Panc1 (cell line): Measurements from ENCODE around the gene NTN5. TPM values are rescaled to one million over a fixed set of nuclear protein-coding genes. Genes with fewer than 3 reads are reported as not detected.

Source experiments
- ATAC-seq: fragments of 200-7000 bp; cut with Tn5 transposase; 2 replicates; pipeline ENCODE4 v1.9.1; 2020; ENCODE audit warnings: mild to moderate bottlenecking, moderate library complexity
- BruUV-seq: library from RNA; stranded (reverse); fragments of 400-500 nt; replicated peaks from 2 replicates; lab custom pipeline; 2021; lab: Mats Ljungman, UMichigan
- CTCF ChIA-PET: fragments of 300-600 bp; sonication (Branson Sonifier 250); formaldehyde crosslinking; loops from one replicate; lab custom pipeline; 2022; ENCODE audit warnings: antibody characterized with exemption; lab: Charles Lee
- POLR2A ChIA-PET: fragments of 300-600 bp; sonication (Branson Sonifier 250); formaldehyde crosslinking; loops from one replicate; lab custom pipeline; 2022; ENCODE audit warnings: antibody characterized with exemption; lab: Charles Lee
- DNase-seq: peaks from one replicate; pipeline ENCODE4 v3.0.0-alpha.2; 2010; ENCODE audit warnings: low read depth, low spot score
- H3K27ac ChIP-seq: 2 replicates; pipeline ENCODE4 v1.5.1; 2011; ENCODE audit warnings: mild to moderate bottlenecking, low read length, inconsistent platforms
- H3K27me3 ChIP-seq: fragments of 200-500 bp; sonication (Bioruptor generic); 2 replicates; pipeline ENCODE4 v1.6.0; 2014; ENCODE audit warnings: low read length, inconsistent platforms; ENCODE audit not compliant: control insufficient read depth, insufficient read depth
- H3K36me3 ChIP-seq: fragments of 200-500 bp; sonication (Bioruptor generic); 2 replicates; pipeline ENCODE4 v1.5.1; 2014; ENCODE audit warnings: inconsistent platforms, mild to moderate bottlenecking, low read length, moderate library complexity; ENCODE audit not compliant: control insufficient read depth, insufficient read depth
- H3K4me1 ChIP-seq: 2 replicates; pipeline ENCODE4 v1.5.1; 2011; ENCODE audit warnings: inconsistent platforms, mild to moderate bottlenecking, low read length, moderate library complexity; ENCODE audit not compliant: control insufficient read depth, insufficient read depth
- H3K4me3 ChIP-seq, 2 experiments: 2 replicates each; pipeline ENCODE4 v1.5.1; 2011 to 2012; ENCODE audit warnings: low read depth in 2 of 2, low read length in 2 of 2, mild to moderate bottlenecking in 2 of 2, inconsistent platforms in 1 of 2, moderate library complexity in 1 of 2
- H3K9me3 ChIP-seq: fragments of 200-500 bp; sonication (Bioruptor generic); 2 replicates; pipeline ENCODE4 v1.5.1; 2014; ENCODE audit warnings: low read depth, mild to moderate bottlenecking, inconsistent platforms, low read length, moderate library complexity; ENCODE audit not compliant: control insufficient read depth, insufficient read depth
- POLR2AphosphoS5 ChIP-seq: IDR thresholded peaks from 2 replicates; pipeline ENCODE4 v1.6.1; 2012; ENCODE audit warnings: mild to moderate bottlenecking, low read depth, low read length, moderate library complexity
- SIN3A ChIP-seq: IDR thresholded peaks from 2 replicates; pipeline ENCODE4 v1.6.1; 2012; ENCODE audit warnings: low read depth, mild to moderate bottlenecking, low read length, moderate library complexity, borderline replicate concordance; ENCODE audit not compliant: insufficient read depth
- TCF7L2 ChIP-seq: IDR thresholded peaks from 2 replicates; pipeline ENCODE4 v1.6.1; 2011; ENCODE audit warnings: mild to moderate bottlenecking, low read depth, low read length, inconsistent platforms
- in situ Hi-C: cut with HindIII; loops from 2 replicates; pipeline ENCODE4 v1.10.0; 2016; ENCODE audit warnings: low sequenced_read_pairs, low pct_unique_long_range_greater_than_20kb
- intact Hi-C: fragments of 100-400 bp; cut with micrococcal nuclease; formaldehyde crosslinking; loops from one replicate; pipeline ENCODE4 v1.10.0; 2022; ENCODE audit not compliant: unreplicated experiment
- total RNA-seq: library from RNA; stranded (reverse); gene quantifications from one replicate; pipeline ENCODE4 v1.2.1, GENCODE V29; 2021; ENCODE audit not compliant: unreplicated experiment
- TF ChIP-seq, protein P1 (sequence below): fragments of 450-650 bp; IDR thresholded peaks from 2 replicates; pipeline ENCODE4 v1.5.1; 2017; ENCODE audit warnings: mild to moderate bottlenecking
- TF ChIP-seq, protein P2 (sequence below), 2 experiments: IDR thresholded peaks; 2 replicates each; pipeline ENCODE4 v1.6.1; 2011 to 2012; ENCODE audit warnings: low read depth in 2 of 2, control low read depth in 1 of 2, low read length in 1 of 2, mild to moderate bottlenecking in 1 of 2, moderate library complexity in 1 of 2; ENCODE audit not compliant: insufficient read depth in 1 of 2

NTN5 gene
- total RNA-seq, 1 experiment from 2014 or later, result 0.23 TPM

DNA sequence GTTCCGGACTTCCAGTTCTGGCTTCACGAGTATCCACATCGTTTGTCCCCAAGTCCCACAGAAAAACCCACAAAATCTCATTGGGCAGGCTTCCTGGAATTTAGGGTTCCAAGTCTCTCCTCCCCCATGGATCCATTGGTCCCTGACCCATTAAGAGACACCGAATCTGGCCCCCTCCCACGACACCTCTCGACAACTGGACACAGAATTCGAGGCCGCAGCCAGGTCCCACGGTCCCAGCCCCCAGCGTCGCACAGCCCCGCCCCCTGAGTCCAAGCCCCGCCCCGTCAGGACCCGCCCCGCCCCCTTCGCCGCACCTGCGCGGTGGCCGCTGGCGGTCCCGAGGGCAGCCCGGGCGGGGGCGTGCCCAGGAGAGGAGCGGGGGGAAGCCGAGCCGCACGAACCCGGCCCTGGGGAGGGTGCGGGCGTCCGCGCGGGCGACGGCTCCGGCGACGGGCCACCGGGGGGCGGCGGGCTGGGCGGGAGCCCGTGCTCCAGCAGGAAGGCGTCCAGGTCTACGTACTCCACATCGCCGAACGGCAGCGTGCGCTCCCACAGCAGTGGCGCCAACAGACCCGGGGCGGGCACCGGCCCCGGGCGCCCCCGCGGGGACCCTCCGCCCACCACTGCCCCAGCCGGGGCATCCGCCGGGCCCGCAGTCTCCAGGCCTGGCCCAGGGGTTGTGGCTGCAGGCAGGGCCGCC, 37.4 kb downstream of the NTN5 start:
- Histone ChIP-seq H3K36me3 (no peaks in the 10 kb centered on the region; the same call in 1 of the 2 replicates), H3K27ac (peak overlapping the region; percentile 96), H3K27me3 (no peaks in the 10 kb centered on the region), H3K9me3 (no peaks in the 10 kb centered on the region), H3K4me3 (peak overlapping the region; percentile 62 to 71), H3K4me1 (peaks cover 26% of the 10 kb centered on the region)
- ChIA-PET CTCF (no interaction called here), POLR2A (no interaction called here)
- DNase-seq (no peak), ATAC-seq (peak; percentile 31)
- no peak for TF ChIP-seq POLR2AphosphoS5
- TF ChIP-seq, protein P1, sequence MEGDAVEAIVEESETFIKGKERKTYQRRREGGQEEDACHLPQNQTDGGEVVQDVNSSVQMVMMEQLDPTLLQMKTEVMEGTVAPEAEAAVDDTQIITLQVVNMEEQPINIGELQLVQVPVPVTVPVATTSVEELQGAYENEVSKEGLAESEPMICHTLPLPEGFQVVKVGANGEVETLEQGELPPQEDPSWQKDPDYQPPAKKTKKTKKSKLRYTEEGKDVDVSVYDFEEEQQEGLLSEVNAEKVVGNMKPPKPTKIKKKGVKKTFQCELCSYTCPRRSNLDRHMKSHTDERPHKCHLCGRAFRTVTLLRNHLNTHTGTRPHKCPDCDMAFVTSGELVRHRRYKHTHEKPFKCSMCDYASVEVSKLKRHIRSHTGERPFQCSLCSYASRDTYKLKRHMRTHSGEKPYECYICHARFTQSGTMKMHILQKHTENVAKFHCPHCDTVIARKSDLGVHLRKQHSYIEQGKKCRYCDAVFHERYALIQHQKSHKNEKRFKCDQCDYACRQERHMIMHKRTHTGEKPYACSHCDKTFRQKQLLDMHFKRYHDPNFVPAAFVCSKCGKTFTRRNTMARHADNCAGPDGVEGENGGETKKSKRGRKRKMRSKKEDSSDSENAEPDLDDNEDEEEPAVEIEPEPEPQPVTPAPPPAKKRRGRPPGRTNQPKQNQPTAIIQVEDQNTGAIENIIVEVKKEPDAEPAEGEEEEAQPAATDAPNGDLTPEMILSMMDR, result no peak
- in situ Hi-C loops (no loop called here), intact Hi-C loops (no loop called here)
- no TSS peak for BruUV-seq

DNA sequence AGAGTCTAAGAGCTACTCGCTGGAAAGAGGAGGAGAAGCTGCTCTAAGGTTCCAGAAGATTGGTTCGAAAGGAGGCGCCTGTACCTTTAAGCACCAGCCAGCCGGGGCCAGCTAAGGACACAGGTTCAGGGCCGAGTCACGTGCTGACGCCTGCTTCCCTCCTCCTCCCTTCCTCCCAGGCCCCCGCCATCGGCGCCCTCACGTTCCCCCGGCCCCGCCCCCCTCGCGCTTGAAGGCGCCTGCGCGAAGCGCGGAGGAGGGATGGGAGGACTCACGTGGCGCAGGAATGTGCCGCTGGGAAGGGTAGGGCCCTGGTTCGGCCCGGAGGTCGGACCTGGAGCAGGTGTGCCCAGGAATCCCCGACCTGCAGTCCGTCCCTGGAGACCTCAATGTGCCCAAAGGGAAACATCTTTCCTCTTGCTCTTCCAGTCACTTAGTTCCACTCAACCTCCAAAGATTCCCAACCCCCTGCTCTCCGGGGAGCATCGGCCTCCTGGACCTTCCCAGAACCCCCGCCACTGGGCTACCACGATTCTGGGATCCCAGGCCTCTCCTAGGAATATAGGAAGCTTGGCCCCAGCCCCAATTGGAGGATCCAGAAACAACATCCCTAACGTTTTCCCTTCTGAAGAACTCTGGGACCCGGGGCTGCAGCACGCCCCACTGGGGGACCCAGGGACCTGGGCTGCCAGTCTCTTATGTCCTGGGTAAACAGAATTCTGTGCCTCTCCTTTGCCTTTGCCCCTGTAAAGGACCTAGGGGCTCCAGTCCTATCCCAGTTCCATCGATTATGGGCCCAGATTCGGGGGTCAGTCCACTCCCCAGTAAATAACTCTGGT, 38.2 kb downstream of the NTN5 start:
- intact Hi-C loops, result no loop called here
- no peaks in the 10 kb centered on the region for H3K27me3 ChIP-seq
- TF ChIP-seq POLR2AphosphoS5 (peak; percentile 64), TCF7L2 (no peak)
- peaks cover 28% of the 10 kb centered on the region for H3K4me1 ChIP-seq
- POLR2A ChIA-PET, result no interaction called here
- CTCF ChIA-PET, result no interaction called here
- H3K27ac ChIP-seq, result peak overlapping the region; percentile 96
- H3K4me3 ChIP-seq, result peak overlapping the region; percentile 22 to 52
- no peaks in the 10 kb centered on the region; the same call in 1 of the 2 replicates for H3K36me3 ChIP-seq
- ATAC-seq (peak; percentile 53), DNase-seq (no peak)
- no peaks in the 10 kb centered on the region for H3K9me3 ChIP-seq
- BruUV-seq, result no TSS peak
- in situ Hi-C loops, result no loop called here

- Histone ChIP-seq H3K4me1 (peaks cover 28% of the 10 kb centered on the region), H3K27me3 (no peaks in the 10 kb centered on the region), H3K4me3 (peak overlapping the region; percentile 10 to 52), H3K9me3 (no peaks in the 10 kb centered on the region), H3K27ac (peak overlapping the region; percentile 96), H3K36me3 (no peaks in the 10 kb centered on the region; the same call in 1 of the 2 replicates)
- intact Hi-C loops (no loop called here), in situ Hi-C loops (no loop called here)
- ATAC-seq (no peak), DNase-seq (no peak)
- no peak for TF ChIP-seq SIN3A
- no peak for TF ChIP-seq TCF7L2
- no peak for TF ChIP-seq POLR2AphosphoS5
- TF ChIP-seq, protein P1, result no peak
- TF ChIP-seq, protein P2, sequence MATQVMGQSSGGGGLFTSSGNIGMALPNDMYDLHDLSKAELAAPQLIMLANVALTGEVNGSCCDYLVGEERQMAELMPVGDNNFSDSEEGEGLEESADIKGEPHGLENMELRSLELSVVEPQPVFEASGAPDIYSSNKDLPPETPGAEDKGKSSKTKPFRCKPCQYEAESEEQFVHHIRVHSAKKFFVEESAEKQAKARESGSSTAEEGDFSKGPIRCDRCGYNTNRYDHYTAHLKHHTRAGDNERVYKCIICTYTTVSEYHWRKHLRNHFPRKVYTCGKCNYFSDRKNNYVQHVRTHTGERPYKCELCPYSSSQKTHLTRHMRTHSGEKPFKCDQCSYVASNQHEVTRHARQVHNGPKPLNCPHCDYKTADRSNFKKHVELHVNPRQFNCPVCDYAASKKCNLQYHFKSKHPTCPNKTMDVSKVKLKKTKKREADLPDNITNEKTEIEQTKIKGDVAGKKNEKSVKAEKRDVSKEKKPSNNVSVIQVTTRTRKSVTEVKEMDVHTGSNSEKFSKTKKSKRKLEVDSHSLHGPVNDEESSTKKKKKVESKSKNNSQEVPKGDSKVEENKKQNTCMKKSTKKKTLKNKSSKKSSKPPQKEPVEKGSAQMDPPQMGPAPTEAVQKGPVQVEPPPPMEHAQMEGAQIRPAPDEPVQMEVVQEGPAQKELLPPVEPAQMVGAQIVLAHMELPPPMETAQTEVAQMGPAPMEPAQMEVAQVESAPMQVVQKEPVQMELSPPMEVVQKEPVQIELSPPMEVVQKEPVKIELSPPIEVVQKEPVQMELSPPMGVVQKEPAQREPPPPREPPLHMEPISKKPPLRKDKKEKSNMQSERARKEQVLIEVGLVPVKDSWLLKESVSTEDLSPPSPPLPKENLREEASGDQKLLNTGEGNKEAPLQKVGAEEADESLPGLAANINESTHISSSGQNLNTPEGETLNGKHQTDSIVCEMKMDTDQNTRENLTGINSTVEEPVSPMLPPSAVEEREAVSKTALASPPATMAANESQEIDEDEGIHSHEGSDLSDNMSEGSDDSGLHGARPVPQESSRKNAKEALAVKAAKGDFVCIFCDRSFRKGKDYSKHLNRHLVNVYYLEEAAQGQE (IDR thresholded peaks at IDR 0.05; ENCODE audit: insufficient read depth in 1 of 2, low read depth in 2 of 2, low read length in 1 of 2), result no peak
- BruUV-seq, result no TSS peak
- CTCF ChIA-PET, result no interaction called here
- POLR2A ChIA-PET, result no interaction called here
Measured at GRCh38 chr19:48634036-48634342, 38.8 kb downstream of the NTN5 start.
